ENCODE measurements around the gene AKAP7.
"Not testable (repeated sequence)": the region's sequence is repeated elsewhere in the genome, so short reads cannot be mapped to it uniquely, and the experiment has no call there.

AKAP7 gene

GRCh38 chr6:131300826-131301225, 165.6 kb downstream of the AKAP7 start:
- DNase-seq = not testable (repeated sequence)

GRCh38 chr6:131303338-131303930, 168.2 kb downstream of the AKAP7 start:
- no peak for DNase-seq

- DNase-seq = no peak
Observed at GRCh38 chr6:131305037-131305850, 170.0 kb downstream of the AKAP7 start.

- DNase-seq = no peak
Observed at GRCh38 chr6:131309437-131309836, 174.2 kb downstream of the AKAP7 start.

- no peak for DNase-seq
Observed at GRCh38 chr6:131314838-131315237, 179.6 kb downstream of the AKAP7 start.

- no peak for DNase-seq
Observed at GRCh38 chr6:131316654-131317053, 181.4 kb downstream of the AKAP7 start.

GRCh38 chr6:131317516-131317915, 182.2 kb downstream of the AKAP7 start:
- DNase-seq = no peak

- DNase-seq = no peak
Observed at GRCh38 chr6:131321589-131321988, 186.3 kb downstream of the AKAP7 start.

- DNase-seq = no peak
Observed at GRCh38 chr6:131322125-131322524, 186.9 kb downstream of the AKAP7 start.

- DNase-seq = not testable (repeated sequence)
Observed at GRCh38 chr6:131325669-131326068, 190.4 kb downstream of the AKAP7 start.

GRCh38 chr6:131328727-131329126, 193.5 kb downstream of the AKAP7 start:
- not testable (repeated sequence) for DNase-seq

- DNase-seq = no peak
Observed at GRCh38 chr6:131331151-131331550, 195.9 kb downstream of the AKAP7 start.

GRCh38 chr6:131331873-131332781, 196.9 kb downstream of the AKAP7 start:
- DNase-seq = no peak
